Endothelial cell of umbilical vein (primary cell): ENCODE results near the gene MYH9. TPM values are rescaled to one million over a fixed set of nuclear protein-coding genes. Genes with fewer than 3 reads are reported as not detected.

Experiments used
- BruUV-seq: library from RNA; stranded (reverse); fragments of 400-500 nt; replicated peaks from 2 replicates; lab custom pipeline; 2021; lab: Mats Ljungman, UMichigan
- CTCF ChIA-PET: fragments of 300-600, 350-600 bp; sonication (Branson Sonifier 250); formaldehyde crosslinking; loops from one replicate; lab custom pipeline; 2021; ENCODE audit warnings: antibody characterized with exemption, inconsistent platforms; lab: Charles Lee
- POLR2A ChIA-PET: fragments of 300-600, 350-600 bp; sonication (Branson Sonifier 250); formaldehyde crosslinking; loops from one replicate; lab custom pipeline; 2021; ENCODE audit warnings: antibody characterized with exemption, inconsistent platforms; lab: Charles Lee
- DNase-seq: peaks from one replicate; pipeline ENCODE4 v3.0.0-alpha.2; 2011; ENCODE audit warnings: low read depth, low spot score
- FAIRE-seq: peaks from 2 replicates; lab custom pipeline; 2011; peaks lifted over from hg19 to GRCh38; lab: Jason Lieb, UNC
- H2AFZ ChIP-seq: 2 replicates; pipeline ENCODE4 v1.6.0; 2012; ENCODE audit warnings: low read depth, low read length, control low read depth, inconsistent platforms
- H3K27ac ChIP-seq: 2 replicates; pipeline ENCODE4 v1.5.1; 2011; ENCODE audit warnings: low read depth, mild to moderate bottlenecking, control low read depth, low read length, moderate library complexity; ENCODE audit not compliant: insufficient read depth
- H3K27me3 ChIP-seq, 2 experiments: 2 replicates each; pipeline versions ENCODE4 v1.6.0 to v1.6.1; 2011; ENCODE audit warnings: low read length in 2 of 2, mixed read lengths in 1 of 2; ENCODE audit not compliant: control insufficient read depth in 2 of 2, insufficient read depth in 2 of 2
- H3K36me3 ChIP-seq, 2 experiments: 2 replicates in 1 of 2; 3 replicates in 1 of 2; pipeline ENCODE4 v1.5.1; 2011; ENCODE audit warnings: low read length in 2 of 2, mild to moderate bottlenecking in 1 of 2, moderate library complexity in 1 of 2; ENCODE audit not compliant: control insufficient read depth in 2 of 2, insufficient read depth in 2 of 2; ENCODE audit errors: extremely low read depth in 1 of 2
- H3K4me1 ChIP-seq: 3 replicates; pipeline ENCODE4 v1.5.1; 2011; ENCODE audit warnings: mild to moderate bottlenecking, low read length; ENCODE audit not compliant: control insufficient read depth, insufficient read depth; ENCODE audit errors: extremely low read depth
- H3K4me2 ChIP-seq: 2 replicates; pipeline ENCODE4 v1.6.1; 2011; ENCODE audit warnings: low read length, control low read depth, mixed read lengths; ENCODE audit not compliant: insufficient read depth
- H3K4me3 ChIP-seq, 3 experiments: fragments of 200-600 bp in 1 of 3; sonication (generic), shearing (Covaris generic) in 1 of 3; replicated peaks in 1 of 3; 2 replicates each; pipeline ENCODE4 v1.5.1; 2011 to 2016; ENCODE audit warnings: control low read depth in 3 of 3, low read length in 3 of 3, mild to moderate bottlenecking in 2 of 3, inconsistent platforms in 1 of 3, low read depth in 1 of 3, moderate library complexity in 1 of 3; ENCODE audit not compliant: insufficient read depth in 1 of 3
- H3K79me2 ChIP-seq: 2 replicates; pipeline ENCODE4 v1.6.0; 2012; ENCODE audit warnings: low read length, inconsistent platforms; ENCODE audit not compliant: control insufficient read depth, insufficient read depth
- H3K9ac ChIP-seq: replicated peaks from 2 replicates; pipeline ENCODE3; 2011; ENCODE audit warnings: low read length, control low read depth; ENCODE audit not compliant: insufficient read depth; ENCODE audit errors: extremely low read depth
- H3K9me1 ChIP-seq: replicated peaks from 3 replicates; pipeline ENCODE4 v1.6.0; 2011; ENCODE audit warnings: mild to moderate bottlenecking, low read length; ENCODE audit not compliant: control insufficient read depth, insufficient read depth; ENCODE audit errors: extremely low read depth
- H3K9me3 ChIP-seq: replicated peaks from 2 replicates; pipeline ENCODE4 v1.5.1; 2012; ENCODE audit warnings: low read length, inconsistent platforms; ENCODE audit not compliant: control insufficient read depth, insufficient read depth
- H4K20me1 ChIP-seq: replicated peaks from 2 replicates; pipeline ENCODE3; 2011; ENCODE audit warnings: mild to moderate bottlenecking, low read length; ENCODE audit not compliant: control insufficient read depth, insufficient read depth; ENCODE audit errors: extremely low read depth
- CTCF ChIP-seq, 2 donors: IDR thresholded peaks; 1 replicate in 1 of 2; 2 replicates in 1 of 2; pipeline ENCODE4 v1.5.1; 2011; ENCODE audit warnings: low read length in 2 of 2, mild to moderate bottlenecking in 2 of 2, moderate library complexity in 2 of 2, control low read depth in 1 of 2, inconsistent platforms in 1 of 2, low read depth in 1 of 2; ENCODE audit not compliant: insufficient read depth in 1 of 2; ENCODE audit errors: extremely low read depth in 1 of 2
- EZH2 ChIP-seq: IDR thresholded peaks from 2 replicates; pipeline ENCODE4 v1.6.1; 2012; ENCODE audit warnings: borderline replicate concordance, low read depth, mild to moderate bottlenecking, moderate library complexity, low read length, inconsistent platforms; ENCODE audit not compliant: severe bottlenecking
- FOS ChIP-seq: IDR thresholded peaks from 2 replicates; pipeline ENCODE4 v1.6.1; 2011; ENCODE audit warnings: mild to moderate bottlenecking, low read length, moderate library complexity, borderline replicate concordance; ENCODE audit not compliant: insufficient read depth
- GATA2 ChIP-seq: IDR thresholded peaks from 2 replicates; pipeline ENCODE4 v1.7.0; 2011; ENCODE audit warnings: low read depth, mild to moderate bottlenecking, moderate library complexity, mixed read lengths, low read length; ENCODE audit not compliant: insufficient read length, insufficient read depth
- JUN ChIP-seq: IDR thresholded peaks from 2 replicates; pipeline ENCODE4 v1.6.1; 2011; ENCODE audit warnings: borderline replicate concordance, low read depth; ENCODE audit not compliant: insufficient read length, insufficient read depth
- MAX ChIP-seq: IDR thresholded peaks from 2 replicates; pipeline ENCODE4 v1.6.1; 2011; ENCODE audit not compliant: insufficient read depth, insufficient read length
- MYC ChIP-seq: IDR thresholded peaks from one replicate; pipeline ENCODE4 v1.6.1; 2011; ENCODE audit warnings: mild to moderate bottlenecking, low read depth, low read length
- POLR2A ChIP-seq: IDR thresholded peaks from 2 replicates; pipeline ENCODE4 v1.6.1; 2012; ENCODE audit warnings: low read depth, mild to moderate bottlenecking, control low read depth, low read length
- POLR2AphosphoS5 ChIP-seq: IDR thresholded peaks from 2 replicates; pipeline ENCODE4 v1.6.1; 2012; ENCODE audit warnings: low read depth, mild to moderate bottlenecking, control low read depth, low read length, moderate library complexity; ENCODE audit not compliant: insufficient read depth
- dilution Hi-C: fragments of 300-500 bp; cut with MboI; formaldehyde crosslinking; loops from one replicate; pipeline ENCODE4 v1.15.0; 2019; ENCODE audit warnings: low sequenced_read_pairs; ENCODE audit not compliant: extremely low pct_ligation_motif_present
- intact Hi-C: fragments of 100-400 bp; cut with micrococcal nuclease; formaldehyde crosslinking; loops from one replicate; pipeline ENCODE4 v1.10.0; 2022
- polyA plus RNA-seq, 4 experiments: library from polyadenylated mRNA; depleted of rRNA in 3 of 4; stranded (reverse) in 3 of 4; unstranded in 1 of 4; fragments of >200 nt; gene quantifications; 2 replicates each; pipeline versions ENCODE4 v1.2.1 to v1.2.3, GENCODE V29; 2011 to 2012; ENCODE audit warnings: missing spikeins in 1 of 4
- total RNA-seq: library from RNA; stranded (reverse); gene quantifications from 2 replicates; pipeline ENCODE4 v1.2.3, GENCODE V29; 2021

The MYH9 gene
- total and polyA plus RNA-seq, 2 donors (not counting 3 experiments of a cell fraction or from before 2014, with no cell fraction given): 188 to 1,413 TPM

GRCh38 chr22:36336246-36337182 lies 51.3 kb downstream of the MYH9 start:
- FAIRE-seq: no peak
- Histone ChIP-seq H3K9ac (peak overlapping the region; percentile 54), H3K4me1 (peaks cover 98% of the 10 kb centered on the region), H3K9me3 (no peaks in the 10 kb centered on the region), H2AFZ (no peak overlapping the region), H3K9me1 (no peaks in the 10 kb centered on the region), H3K79me2 (peaks cover 89% of the 10 kb centered on the region), H3K27me3 (no peaks in the 10 kb centered on the region), H3K4me3 (no peak overlapping the region), H3K4me2 (no peak overlapping the region), H3K36me3 (peaks cover 29 to 54% of the 10 kb centered on the region in 2 experiments), H4K20me1 (no peaks in the 10 kb centered on the region), H3K27ac (peak overlapping the region; percentile 67)
- dilution Hi-C loops: no loop called here
- POLR2A ChIA-PET: no interaction called here
- CTCF ChIA-PET: interaction anchor here (1.0 to 1.3 kb wide), 3 partner anchors 18 to 150 kb away, joined by 3 to 5 read pairs (median 5); no protein-coding TSS in a partner anchor
- intact Hi-C loops: no loop called here
- BruUV-seq: no TSS peak
- TF ChIP-seq FOS (no peak), POLR2A (peak; percentile 47)
- DNase-seq: no peak

GRCh38 chr22:36335621-36336020 lies 52.1 kb downstream of the MYH9 start:
- no peak overlapping the region for H3K4me2 ChIP-seq
- no peak for FAIRE-seq

More at GRCh38 chr22:36335621-36336020, 52.1 kb downstream of the MYH9 start:
- ChIA-PET POLR2A (no interaction called here), CTCF (interaction anchor here (1.0 to 5.3 kb wide), 6 partner anchors 8 to 151 kb away, joined by 3 to 56 read pairs (median 3); no protein-coding TSS in a partner anchor)
- DNase-seq: no peak
- TF ChIP-seq CTCF (IDR thresholded peaks at IDR 0.05; ENCODE audit: extremely low read depth in 1 of 2, insufficient read depth in 1 of 2, low read depth in 1 of 2, low read length in 2 of 2): no peak
- TF ChIP-seq FOS: no peak
- no peak for TF ChIP-seq MYC
- no peak for TF ChIP-seq POLR2A
- TF ChIP-seq JUN: no peak
- no peak for TF ChIP-seq MAX
- TF ChIP-seq GATA2: no peak
- TF ChIP-seq POLR2AphosphoS5: no peak
- no peak for TF ChIP-seq EZH2
- Histone ChIP-seq H3K4me1 (peaks cover 98% of the 10 kb centered on the region), H3K27ac (peak overlapping the region; percentile 67), H4K20me1 (no peaks in the 10 kb centered on the region), H3K9ac (peak overlapping the region; percentile 54), H3K4me3 (no peak overlapping the region), H3K27me3 (no peaks in the 10 kb centered on the region), H2AFZ (no peak overlapping the region), H3K9me3 (no peaks in the 10 kb centered on the region), H3K9me1 (no peaks in the 10 kb centered on the region), H3K36me3 (peaks cover 20 to 46% of the 10 kb centered on the region in 2 experiments), H3K79me2 (peaks cover 80% of the 10 kb centered on the region)
- no TSS peak for BruUV-seq
- intact Hi-C loops (no loop called here), dilution Hi-C loops (no loop called here)
